Forelimb muscle (tissue), 1 donor: ENCODE measurements around the gene NFATC3. TPM values are rescaled to one million over a fixed set of nuclear protein-coding genes. Genes with fewer than 3 reads are reported as not detected.
"Not testable (repeated sequence)": the region's sequence is repeated elsewhere in the genome, so short reads cannot be mapped to it uniquely, and the experiment has no call there.

Source experiments
- DNase-seq: peaks from one replicate; pipeline ENCODE4 v3.0.0-alpha.2; 2013; ENCODE audit warnings: low read depth
- polyA plus RNA-seq: library from polyadenylated mRNA; unstranded; fragments of 120-200 nt; gene quantifications from one replicate; pipeline ENCODE4 v1.2.1, GENCODE V29; 2013; ENCODE audit not compliant: insufficient read length

NFATC3 gene
- polyA plus RNA-seq, 1 donor = 27.6 TPM

- DNase-seq = no peak
Observed at GRCh38 chr16:68088130-68088972, 3.2 kb downstream of the NFATC3 start.

DNA sequence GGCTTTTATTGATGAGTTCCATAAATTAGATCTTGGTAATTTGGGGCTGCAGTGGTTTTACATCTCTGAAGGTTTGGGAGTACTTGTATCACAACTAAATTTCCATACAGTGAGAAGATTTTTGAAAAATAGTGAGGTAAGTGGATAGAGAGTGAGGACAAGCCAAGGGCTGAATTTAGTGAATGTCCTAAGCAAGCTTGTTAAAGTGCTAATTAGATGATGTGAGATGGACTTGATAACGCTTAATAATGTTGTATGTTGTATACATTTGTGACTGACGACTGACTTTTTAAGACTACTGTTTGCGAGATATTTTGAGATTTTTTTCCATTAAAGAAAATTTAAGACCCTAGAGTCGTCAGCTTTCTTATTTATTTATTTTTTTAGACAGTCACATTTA, 3.9 kb downstream of the NFATC3 start:
- DNase-seq = no peak

GRCh38 chr16:68090130-68090529, 5.0 kb downstream of the NFATC3 start:
- DNase-seq = no peak

GRCh38 chr16:68090533-68090932, 5.4 kb downstream of the NFATC3 start:
- no peak for DNase-seq

GRCh38 chr16:68091380-68092261, 6.5 kb downstream of the NFATC3 start:
- no peak for DNase-seq

- not testable (repeated sequence) for DNase-seq
Observed at GRCh38 chr16:68092275-68092674, 7.1 kb downstream of the NFATC3 start.

- DNase-seq = no peak
Observed at GRCh38 chr16:68093816-68094613, 8.8 kb downstream of the NFATC3 start.

GRCh38 chr16:68094614-68094934, 9.4 kb downstream of the NFATC3 start:
- DNase-seq = no peak

- DNase-seq = no peak
Observed at GRCh38 chr16:68096491-68096890, 11.3 kb downstream of the NFATC3 start.

GRCh38 chr16:68097088-68097487, 11.9 kb downstream of the NFATC3 start:
- no peak for DNase-seq

- DNase-seq = no peak
Observed at GRCh38 chr16:68097895-68098294, 12.7 kb downstream of the NFATC3 start.

DNA sequence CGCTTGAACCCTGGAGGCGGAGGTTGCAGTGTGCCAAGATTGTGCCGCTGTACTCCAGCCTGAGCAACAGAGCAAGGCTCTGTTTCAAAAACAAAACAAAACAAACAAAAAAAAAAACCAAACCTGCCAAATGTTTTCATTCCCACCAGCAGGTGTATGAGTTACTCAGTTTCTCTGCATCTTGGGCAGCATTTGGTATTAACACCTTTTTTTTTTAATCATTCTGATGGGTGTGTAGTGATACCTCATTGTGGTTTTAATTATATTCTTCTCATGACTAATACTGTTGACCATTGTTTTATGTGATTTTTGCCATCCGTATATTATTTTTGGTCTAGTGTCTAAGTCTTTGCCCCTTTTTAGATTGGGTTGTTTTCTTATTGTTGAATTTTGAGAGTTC, 15.3 kb downstream of the NFATC3 start:
- DNase-seq = no peak

DNA sequence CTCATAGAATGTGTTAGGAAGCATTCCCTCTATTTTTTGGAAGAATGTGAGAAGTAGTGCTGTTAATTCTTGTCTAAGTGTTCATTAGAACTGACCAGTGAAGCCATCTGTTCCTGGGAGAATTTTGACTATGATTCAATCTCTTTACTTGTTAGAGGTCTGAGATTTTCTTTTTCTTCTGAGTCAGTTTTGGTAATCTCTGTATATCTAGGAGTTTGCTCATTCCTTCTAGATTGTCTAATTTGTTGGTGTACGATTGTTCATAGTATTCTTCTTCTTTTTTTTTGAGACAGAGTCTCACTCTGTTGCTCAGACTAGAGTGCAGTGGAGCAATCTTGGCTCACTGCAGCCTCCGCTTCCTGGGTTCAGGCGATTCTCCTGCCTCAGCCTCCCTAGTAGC, 20.4 kb downstream of the NFATC3 start:
- no peak for DNase-seq

- DNase-seq = not testable (repeated sequence)
Observed at GRCh38 chr16:68107230-68107928, 22.2 kb downstream of the NFATC3 start.

DNA sequence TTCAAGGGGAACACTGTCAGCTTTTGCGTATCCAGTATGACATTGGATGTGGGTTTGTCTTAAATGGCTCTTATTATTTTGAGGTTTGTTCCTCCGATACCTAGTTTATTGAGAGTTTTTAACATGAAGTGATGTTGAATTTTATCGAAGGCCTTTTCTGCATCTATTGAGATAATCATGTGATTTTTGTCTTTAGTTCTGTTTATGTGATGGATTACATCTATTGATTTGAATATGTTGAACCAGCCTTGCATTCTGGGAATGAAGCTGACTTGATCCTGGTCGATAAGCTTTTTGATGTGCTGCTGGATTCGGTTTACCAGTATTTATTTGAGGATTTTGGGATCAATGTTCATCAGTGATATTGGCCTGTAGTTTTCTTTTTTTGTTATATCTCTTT, 24.0 kb downstream of the NFATC3 start:
- DNase-seq = not testable (repeated sequence)

DNA sequence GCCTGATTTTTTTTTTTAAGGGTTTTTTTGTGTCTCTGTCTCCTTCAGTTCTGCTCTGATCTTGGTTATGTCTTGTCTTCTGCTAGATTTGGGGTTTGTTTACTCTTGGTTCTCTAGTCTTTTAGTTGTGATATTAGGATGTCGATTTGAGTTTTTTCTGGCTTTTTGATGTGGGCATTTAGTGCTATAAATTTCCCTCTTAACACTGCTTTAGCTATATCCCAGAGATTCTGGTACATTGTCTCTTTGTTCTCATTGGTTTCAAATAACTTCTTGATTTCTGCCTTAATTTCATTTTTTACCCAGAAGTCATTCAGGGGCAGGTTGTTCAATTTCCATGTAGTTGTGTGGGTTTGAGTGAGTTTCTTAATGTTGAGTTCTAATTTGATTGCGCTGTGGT, 25.4 kb downstream of the NFATC3 start:
- not testable (repeated sequence) for DNase-seq

DNA sequence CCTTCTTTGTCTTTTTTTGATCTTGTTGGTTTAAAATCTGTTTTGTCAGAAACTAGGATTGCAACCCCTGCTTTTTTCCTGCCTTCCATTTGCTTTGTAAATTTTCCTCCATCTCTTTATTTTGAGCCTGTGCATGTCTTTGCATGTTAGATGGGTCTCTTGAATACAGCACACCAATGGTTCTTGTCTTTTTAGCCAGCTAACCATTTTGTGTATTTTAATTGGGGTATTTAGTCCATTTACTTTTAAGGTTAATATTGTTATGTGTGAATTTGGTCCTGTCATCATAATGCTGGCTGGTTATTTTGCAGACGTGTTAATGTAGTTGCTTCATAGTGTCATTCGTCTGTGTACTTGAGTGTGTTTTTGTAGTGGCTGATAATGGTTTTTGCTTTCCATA, 26.2 kb downstream of the NFATC3 start:
- DNase-seq = no peak

DNA sequence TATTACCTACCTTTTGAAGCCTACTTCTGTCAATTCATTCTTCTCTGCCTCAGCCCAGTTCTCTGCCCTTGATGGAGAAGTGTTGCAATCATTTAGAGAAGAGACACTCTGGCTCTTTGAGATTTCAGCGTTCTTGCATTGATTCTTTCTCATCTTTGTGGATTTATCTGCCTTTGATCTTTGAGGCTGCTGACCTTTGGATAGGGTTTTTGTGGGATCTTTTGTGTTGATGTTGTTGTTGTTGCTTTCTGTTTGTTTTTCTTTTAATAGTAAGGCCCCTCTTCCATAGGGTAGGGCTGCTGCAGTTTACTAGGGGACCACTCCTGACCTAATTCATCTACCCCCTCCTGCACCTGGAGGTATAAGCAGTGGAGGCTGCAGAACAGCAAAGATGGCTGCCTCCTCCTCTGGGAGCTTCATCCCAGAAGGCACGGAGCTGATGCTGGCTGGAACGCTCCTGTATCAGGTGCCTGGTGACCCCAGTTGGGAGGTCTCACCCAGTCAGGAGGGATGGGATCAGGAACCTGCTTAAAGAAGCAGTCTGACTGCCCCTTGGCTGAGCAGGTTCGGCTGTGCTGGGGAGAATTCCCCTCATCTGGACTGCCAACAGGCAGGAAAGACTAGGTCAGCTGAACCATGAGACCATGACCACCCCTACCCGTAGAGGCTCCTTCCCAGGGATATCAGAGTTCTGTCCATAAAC, 28.0 kb downstream of the NFATC3 start:
- no peak for DNase-seq

- no peak for DNase-seq
Observed at GRCh38 chr16:68113765-68114240, 28.6 kb downstream of the NFATC3 start.

DNA sequence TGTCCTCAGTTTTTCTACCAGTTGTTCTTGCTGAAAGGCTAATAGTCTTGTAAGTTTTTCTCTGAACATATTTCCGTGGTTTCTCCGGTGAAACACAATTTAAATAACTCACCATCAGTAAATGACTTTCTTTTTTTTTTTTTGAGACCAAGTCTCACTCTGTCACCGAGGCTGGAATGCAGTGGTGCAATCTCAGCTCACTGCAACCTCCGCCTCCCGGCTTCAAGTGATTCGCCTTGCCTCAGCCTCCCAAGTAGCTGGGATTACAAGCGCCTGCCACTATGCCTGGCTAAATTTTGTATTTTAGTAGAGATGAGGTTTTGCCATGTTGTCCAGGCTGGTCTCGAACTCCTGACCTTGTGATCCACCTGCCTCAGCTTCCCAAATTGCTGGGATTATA, 29.8 kb downstream of the NFATC3 start:
- DNase-seq = not testable (repeated sequence)

DNA sequence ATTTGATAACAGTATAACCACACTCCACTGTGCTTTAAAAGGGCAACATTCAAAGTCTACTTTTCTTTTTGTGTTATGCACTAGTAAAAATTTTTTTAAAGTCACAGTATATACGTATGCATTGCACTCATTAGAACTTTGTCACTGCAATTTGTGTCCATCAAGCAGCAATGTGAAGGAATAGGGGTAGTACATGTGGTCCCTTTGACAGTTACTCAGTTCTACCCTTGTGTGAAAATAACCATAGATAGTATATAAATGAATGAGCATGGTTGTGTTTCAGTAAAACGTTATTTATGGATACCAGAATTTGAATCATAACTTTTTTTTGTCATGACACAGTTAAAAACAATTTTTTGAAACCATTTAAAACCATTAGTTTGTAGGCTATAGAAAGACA, 30.7 kb downstream of the NFATC3 start:
- DNase-seq = no peak
